GM18526 (cell line): ENCODE data around the gene RAB1B.
A peak's percentile ranks its signal among the peaks of the same experiment; 100 is the strongest.

Experiments
- POLR2A ChIP-seq: IDR thresholded peaks from 3 replicates; pipeline ENCODE4 v1.6.1; 2011; ENCODE audit not compliant: insufficient read length; ENCODE audit errors: extremely low read depth

RAB1B gene

DNA sequence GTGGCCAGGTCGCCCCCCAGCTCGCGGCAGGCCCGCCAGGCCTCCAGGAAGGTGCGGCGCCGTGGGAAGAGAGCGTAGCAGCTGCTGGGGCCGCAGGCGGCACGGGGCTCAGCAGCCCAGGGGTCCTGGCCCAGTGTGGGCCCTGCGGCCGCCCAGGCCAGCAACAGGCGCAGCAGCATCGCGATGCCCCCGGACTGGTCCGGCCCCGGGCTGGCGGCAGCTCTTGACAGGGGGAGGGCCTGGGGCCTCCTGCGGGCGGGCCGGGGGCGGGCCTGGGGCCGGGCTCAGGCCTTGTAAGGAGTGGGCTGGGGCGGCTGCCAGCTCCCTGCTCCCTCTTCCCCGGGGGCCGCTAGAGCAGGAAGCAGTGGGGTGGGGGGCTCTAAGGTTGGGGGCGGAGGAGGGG, 48.4 kb downstream of the RAB1B start, which contains the start of gene CD248:
TSS of gene CD248 (minus strand) at position 196 of the 403 bp plus-strand sequence. CDS start at position 179, 17 bp downstream.
- no peak for TF ChIP-seq POLR2A

DNA sequence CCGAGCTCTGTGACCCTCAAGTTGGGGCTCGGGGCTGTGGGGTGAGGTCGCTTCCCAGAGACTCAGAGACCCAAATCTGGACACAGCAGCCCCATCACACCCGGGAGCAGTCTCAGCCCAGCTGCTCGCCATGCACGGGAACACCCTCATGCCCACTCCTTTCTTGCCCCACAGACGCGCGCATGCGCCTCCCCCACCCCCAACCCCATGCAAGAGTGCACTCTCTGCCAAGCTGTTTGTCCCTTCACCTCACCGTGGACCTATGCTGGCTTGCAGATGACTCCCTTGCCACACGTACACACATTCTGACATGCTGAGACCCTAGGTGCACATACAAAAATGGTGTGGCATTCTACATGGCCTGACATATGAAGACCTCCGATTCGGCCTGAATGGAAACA, 48.9 kb downstream of the RAB1B start:
- no peak for TF ChIP-seq POLR2A

DNA sequence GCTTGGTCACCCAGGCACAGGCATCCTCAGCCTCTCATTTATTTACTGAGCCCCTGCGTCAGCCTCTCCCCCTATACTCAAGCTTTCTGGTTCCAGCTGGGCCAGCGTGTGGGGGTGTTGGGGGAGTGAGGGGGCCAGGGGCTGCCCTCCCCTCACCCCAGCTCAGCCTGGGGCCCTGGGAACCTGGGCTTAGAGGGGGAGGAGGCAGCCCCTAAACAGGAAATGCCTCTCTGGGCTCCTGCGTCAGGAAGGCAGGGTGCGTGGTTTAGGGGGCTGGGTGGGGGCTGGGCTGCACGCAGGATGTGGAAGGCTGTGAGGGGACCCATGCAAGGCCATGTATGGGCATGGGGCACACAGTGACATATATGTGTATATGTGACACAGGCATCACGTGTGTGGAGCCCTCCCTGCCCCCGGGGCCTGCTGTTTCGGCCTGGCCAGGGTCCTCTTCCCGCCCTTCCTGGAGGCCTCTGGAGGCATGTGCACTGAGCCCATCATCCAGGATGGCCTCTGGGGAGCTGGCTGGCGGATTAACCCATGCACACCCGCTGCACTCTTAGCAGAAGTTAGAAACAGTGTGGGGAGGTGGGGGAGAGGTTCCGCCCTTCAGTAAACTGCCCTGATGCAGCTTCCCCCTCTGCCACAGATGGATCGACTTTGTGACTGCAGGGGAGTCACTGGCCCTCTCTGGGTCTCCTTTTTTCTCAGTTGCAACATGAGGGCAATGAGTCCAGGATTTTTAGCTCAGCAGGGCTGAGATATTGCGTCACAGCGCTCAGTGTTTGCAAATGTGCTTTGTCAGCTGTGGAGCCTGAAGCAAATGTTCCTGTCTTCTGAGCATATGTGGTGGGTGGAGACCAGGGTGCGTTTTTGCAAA, 49.5 kb downstream of the RAB1B start:
- TF ChIP-seq POLR2A = peak; percentile 12

- TF ChIP-seq POLR2A = no peak
Observed at GRCh38 chr11:66318600-66318970, 50.1 kb downstream of the RAB1B start.

GRCh38 chr11:66321606-66322005, 53.2 kb downstream of the RAB1B start:
- TF ChIP-seq POLR2A = no peak

- no peak for TF ChIP-seq POLR2A
Observed at GRCh38 chr11:66322732-66323427, 54.4 kb downstream of the RAB1B start.

GRCh38 chr11:66323684-66324083, 55.2 kb downstream of the RAB1B start:
- no peak for TF ChIP-seq POLR2A

DNA sequence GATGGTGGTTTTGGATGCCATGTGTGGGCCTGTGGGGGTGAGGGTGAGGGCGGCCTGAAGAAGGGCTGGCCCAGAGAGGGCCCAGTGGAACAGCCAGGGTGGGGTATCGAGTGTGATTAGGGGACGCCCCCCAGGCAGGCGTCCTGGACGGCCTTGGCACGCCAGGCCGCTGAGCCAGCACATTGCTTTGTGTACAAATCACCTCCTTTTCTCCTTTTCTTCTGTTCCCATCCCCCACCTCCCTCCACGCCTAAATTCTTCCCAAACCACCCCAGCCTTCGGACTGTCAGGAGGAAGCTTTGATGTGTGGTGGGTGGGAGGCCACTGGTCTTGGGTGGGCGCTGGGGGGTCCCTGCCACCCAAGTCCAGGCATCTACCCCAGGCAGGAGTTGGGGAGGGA, 56.2 kb downstream of the RAB1B start:
- no peak for TF ChIP-seq POLR2A

DNA sequence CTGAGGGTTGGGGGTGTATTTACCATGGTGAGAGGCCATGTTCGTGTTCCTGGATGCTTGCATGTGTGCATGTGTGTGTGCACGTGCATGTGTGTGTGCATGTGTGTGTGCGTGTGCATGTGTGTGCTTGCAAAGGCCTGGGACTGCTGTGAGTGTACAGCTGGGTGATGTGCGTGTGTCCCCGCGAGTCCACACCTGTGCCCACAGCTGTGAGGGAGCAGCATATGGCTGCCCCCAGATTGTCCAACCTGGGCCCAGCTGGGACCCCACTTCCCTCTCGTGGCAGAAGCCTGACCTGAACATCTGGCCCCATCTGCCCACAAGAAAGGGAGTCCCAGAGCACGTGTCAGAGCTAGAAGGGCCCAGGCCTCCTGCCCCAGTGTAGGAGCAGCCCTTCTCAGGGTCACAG, 56.8 kb downstream of the RAB1B start:
- no peak for TF ChIP-seq POLR2A

DNA sequence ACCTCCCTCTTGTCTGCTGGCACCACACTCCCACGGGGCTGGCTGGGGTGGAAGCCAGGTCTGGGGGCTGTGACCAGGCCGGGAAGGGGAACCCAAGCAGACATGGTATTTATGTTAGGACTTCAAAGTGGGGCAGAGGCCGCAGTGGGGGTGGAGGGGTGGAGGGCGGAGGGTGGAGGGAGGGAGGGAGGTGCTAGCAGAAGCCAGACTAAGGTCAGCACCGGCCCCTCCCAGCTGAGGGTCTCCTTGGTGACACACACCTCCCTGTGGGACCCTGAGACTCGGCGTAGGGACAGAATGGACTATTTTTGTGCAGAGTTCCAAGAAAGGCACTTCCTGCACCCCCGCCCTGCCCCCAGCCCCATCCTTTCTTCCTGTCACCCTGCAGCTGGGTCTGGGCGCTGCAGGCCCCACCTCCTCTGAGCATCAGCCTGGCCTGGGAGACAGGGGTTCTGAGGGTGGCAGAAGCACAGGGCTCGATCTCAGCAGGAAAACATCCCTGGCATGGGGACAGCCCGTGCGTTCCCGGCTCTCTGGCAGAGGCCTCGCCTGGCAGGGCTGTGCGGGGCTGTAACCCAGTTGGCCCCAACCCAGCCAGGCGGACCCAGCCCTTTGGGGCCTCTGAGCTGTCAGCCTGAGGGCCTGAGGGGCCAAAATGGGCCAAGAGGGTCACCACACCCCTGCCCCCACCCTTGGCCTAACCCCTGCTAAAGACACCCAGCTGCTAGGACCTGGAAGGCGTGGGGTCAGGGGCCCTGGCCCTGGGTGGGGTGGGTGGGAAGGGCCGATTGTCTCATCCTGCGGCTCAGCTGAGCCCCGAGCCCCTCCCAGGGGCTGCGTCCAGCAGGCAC, 58.0 kb downstream of the RAB1B start:
- TF ChIP-seq POLR2A = no peak
